Pancreas (tissue), 10 donors: ENCODE measurements around the gene VWA2. TPM values are rescaled to one million over a fixed set of nuclear protein-coding genes. Genes with fewer than 3 reads are reported as not detected.

ENCODE experiments used
- ATAC-seq, 4 donors: fragments of 200-7000 bp; cut with Tn5 transposase; one replicate each; pipeline versions ENCODE4 v1.8.0 to v1.9.1; 2020; ENCODE audit warnings: mild to moderate bottlenecking in 4 of 4, moderate library complexity in 4 of 4
- DNase-seq, 6 donors: peaks; one replicate each; pipeline ENCODE4 v3.0.0-alpha.2; 2020
- FAIRE-seq: peaks from 2 replicates; lab custom pipeline; 2012; peaks lifted over from hg19 to GRCh38; lab: Jason Lieb, UNC
- H3K27ac ChIP-seq, 4 donors: fragments of 200-600 bp; sonication (generic); 1 replicate in 3 of 4; 2 replicates in 1 of 4; pipeline versions ENCODE4 v1.5.0 to v1.8.0; 2020
- H3K27me3 ChIP-seq, 4 donors: fragments of 200-600 bp; one replicate each; pipeline ENCODE4 v1.8.0; 2021
- H3K36me3 ChIP-seq, 3 donors: fragments of 200-600 bp; sonication (generic) in 1 of 3; one replicate each; pipeline versions ENCODE4 v1.5.0 to v1.8.0; 2020 to 2021
- H3K4me1 ChIP-seq, 3 donors: fragments of 200-600 bp; one replicate each; pipeline ENCODE4 v1.8.0; 2021
- H3K4me3 ChIP-seq, 4 donors: fragments of 200-600 bp; sonication (generic) in 2 of 4; one replicate each; pipeline versions ENCODE4 v1.5.0 to v1.8.0; 2020 to 2021
- H3K9me3 ChIP-seq, 4 donors: fragments of 200-600 bp; one replicate each; pipeline ENCODE4 v1.8.0; 2021
- CTCF ChIP-seq, 4 donors: fragments of 200-600 bp; sonication (generic) in 3 of 4; IDR thresholded peaks; one replicate each; pipeline versions ENCODE4 v1.5.0 to v1.8.0; 2021; ENCODE audit warnings: antibody characterized with exemption in 4 of 4
- WGBS, 2 donors: extraction: QIAGEN DNeasy Blood & Tissue Kit; methylation state at CpG; one replicate each; pipeline ENCODE4 v1.1.7; 2013; 5-methylcytosine and 5-hydroxymethylcytosine counted together
- intact Hi-C, 3 donors: fragments of 100-400 bp; cut with DNase I; formaldehyde crosslinking; loops; one replicate each; pipeline versions ENCODE4 v1.11.1 to v1.14.2; 2022
- polyA plus RNA-seq, 2 donors: library from polyadenylated mRNA; stranded (reverse); fragments of 200-250 nt; gene quantifications; one replicate each; pipeline ENCODE4 v1.2.3, GENCODE V29; 2013
- total RNA-seq, 6 donors: library from RNA; stranded (reverse); fragmentation: NEBNext Ultra II Directional in 4 of 6; extraction: Animal tissue kit (Norgen Biotek cat#: 25700) in 4 of 6; gene quantifications; one replicate each; pipeline versions ENCODE4 v1.2.1 to v1.2.4, GENCODE V29; 2021 to 2023
- donor health status: healthy with polysubstance abuse.
- donor health status: DM: no; HTN: no; CAD: no; lungs with moderate emphysema.
- donor health status: DM: no; HTN: no; CAD: no.
- donor health status: control.
- donor health status: control.
- donor health status: Bipolar disorder and iron deficiency.
- donor health status: DM: yes; HTN: yes; CAD: no.
- donor health status: DM: no; HTN: no; CAD: no.
- donor health status: DM: no; HTN: no; CAD: no.
- donor health status: DM: yes; HTN: yes; CAD: no.

VWA2 gene
- total and polyA plus RNA-seq, 8 donors, result 1.4 to 9.5 (median 4.2) TPM

- no peak for TF ChIP-seq CTCF (IDR thresholded peaks at IDR 0.05)
- DNase-seq (peak in 1 of 6 donors; percentile 20), ATAC-seq (no peak), FAIRE-seq (no peak)
- Histone ChIP-seq H3K27me3 (no peaks in the 10 kb centered on the region), H3K4me3 (no peak overlapping the region), H3K36me3 (no peaks in the 10 kb centered on the region), H3K9me3 (no peaks in the 10 kb centered on the region), H3K4me1 (no peaks in the 10 kb centered on the region), H3K27ac (no peak overlapping the region)
- 69 to 74% methylated on average over 5 of the region's 5 CpGs for WGBS, 2 donors
- intact Hi-C loops, result no loop called here
Observed at GRCh38 chr10:114323023-114323422, 84.0 kb downstream of the VWA2 start.

- H3K27ac ChIP-seq, result no peak overlapping the region
- no peaks in the 10 kb centered on the region for H3K4me1 ChIP-seq
- FAIRE-seq, result no peak
- H3K9me3 ChIP-seq, result no peaks in the 10 kb centered on the region
- H3K36me3 ChIP-seq, result no peaks in the 10 kb centered on the region
- no peak overlapping the region for H3K4me3 ChIP-seq
- no peaks in the 10 kb centered on the region for H3K27me3 ChIP-seq
- ATAC-seq, result no peak
- 92 to 95% methylated on average over 2 of the region's 2 CpGs for WGBS, 2 donors
- no peak for DNase-seq
- intact Hi-C loops, result no loop called here
- no peak for TF ChIP-seq CTCF (IDR thresholded peaks at IDR 0.05)
Observed at GRCh38 chr10:114326795-114327194, 87.7 kb downstream of the VWA2 start.

- TF ChIP-seq CTCF (IDR thresholded peaks at IDR 0.05), result no peak
- no peak overlapping the region for H3K27ac ChIP-seq
- H3K4me1 ChIP-seq, result no peaks in the 10 kb centered on the region
- no peaks in the 10 kb centered on the region for H3K9me3 ChIP-seq
- DNase-seq (peak in 1 of 6 donors; percentile 35), FAIRE-seq (no peak), ATAC-seq (no peak)
- WGBS, 2 donors, result 87 to 92% methylated on average over 15 of the region's 15 CpGs
- intact Hi-C loops, result no loop called here
- no peak overlapping the region for H3K4me3 ChIP-seq
- H3K36me3 ChIP-seq, result no peaks in the 10 kb centered on the region
- no peaks in the 10 kb centered on the region for H3K27me3 ChIP-seq
Observed at GRCh38 chr10:114327537-114328440, 88.7 kb downstream of the VWA2 start.

- no peaks in the 10 kb centered on the region for H3K4me1 ChIP-seq
- no peaks in the 10 kb centered on the region for H3K27me3 ChIP-seq
- FAIRE-seq (no peak), DNase-seq (peak in 1 of 6 donors; percentile 33), ATAC-seq (no peak)
- intact Hi-C loops, result no loop called here
- WGBS, 2 donors, result 79% methylated on average over 6 of the region's 6 CpGs
- H3K4me3 ChIP-seq, result no peak overlapping the region
- no peak overlapping the region for H3K27ac ChIP-seq
- no peaks in the 10 kb centered on the region for H3K36me3 ChIP-seq
- no peak for TF ChIP-seq CTCF (IDR thresholded peaks at IDR 0.05)
- no peaks in the 10 kb centered on the region for H3K9me3 ChIP-seq
Observed at GRCh38 chr10:114328441-114328812, 89.4 kb downstream of the VWA2 start.

GRCh38 chr10:114328874-114329273, 89.8 kb downstream of the VWA2 start:
- DNase-seq (peak in 1 of 6 donors; percentile 25), ATAC-seq (no peak), FAIRE-seq (no peak)
- H3K27ac ChIP-seq, result no peak overlapping the region
- no peaks in the 10 kb centered on the region for H3K9me3 ChIP-seq
- H3K27me3 ChIP-seq, result no peaks in the 10 kb centered on the region
- no peaks in the 10 kb centered on the region for H3K36me3 ChIP-seq
- intact Hi-C loops, result no loop called here
- no peak overlapping the region for H3K4me3 ChIP-seq
- no peaks in the 10 kb centered on the region for H3K4me1 ChIP-seq
- WGBS, 2 donors, result 84% methylated on average over 6 of the region's 6 CpGs
- no peak for TF ChIP-seq CTCF (IDR thresholded peaks at IDR 0.05)
